Uterus (tissue), 2 donors: ENCODE results near the gene CCDC70.

ENCODE experiments used
- POLR2A ChIP-seq, 2 donors: fragments of 450-650 bp; IDR thresholded peaks; one replicate each; pipeline ENCODE4 v1.6.1; 2016; ENCODE audit warnings: antibody characterized with exemption in 2 of 2, mild to moderate bottlenecking in 1 of 2, moderate library complexity in 1 of 2
- TF ChIP-seq, protein P1 (sequence below), 4 experiments: fragments of 200-600 bp in 2 of 4; fragments of 450-650 bp in 2 of 4; sonication (generic) in 2 of 4; IDR thresholded peaks; one replicate each; pipeline ENCODE4 v1.5.1; 2016 to 2019; ENCODE audit warnings: antibody characterized with exemption in 4 of 4, mild to moderate bottlenecking in 2 of 4, moderate library complexity in 1 of 4

DNA sequence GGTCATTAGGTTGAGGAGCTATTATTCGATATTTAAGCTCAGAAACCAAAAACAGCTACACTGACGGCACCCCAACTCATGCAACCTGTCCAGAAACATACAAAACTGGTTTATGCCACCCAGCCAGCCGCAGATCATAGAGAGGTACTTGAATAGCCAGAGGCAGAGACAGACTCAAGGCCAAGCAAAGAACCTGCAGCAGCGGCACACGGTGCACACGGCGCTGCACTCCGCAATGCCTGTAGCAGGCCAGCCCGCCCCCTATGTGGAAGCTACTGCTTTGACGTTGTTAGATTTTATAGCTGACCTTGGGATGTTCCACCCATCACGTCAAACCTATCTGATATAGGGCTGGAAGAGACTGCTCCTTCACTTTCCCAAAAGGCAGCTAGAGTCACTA is 45.9 kb upstream of the CCDC70 start:
- TF ChIP-seq, protein P1, sequence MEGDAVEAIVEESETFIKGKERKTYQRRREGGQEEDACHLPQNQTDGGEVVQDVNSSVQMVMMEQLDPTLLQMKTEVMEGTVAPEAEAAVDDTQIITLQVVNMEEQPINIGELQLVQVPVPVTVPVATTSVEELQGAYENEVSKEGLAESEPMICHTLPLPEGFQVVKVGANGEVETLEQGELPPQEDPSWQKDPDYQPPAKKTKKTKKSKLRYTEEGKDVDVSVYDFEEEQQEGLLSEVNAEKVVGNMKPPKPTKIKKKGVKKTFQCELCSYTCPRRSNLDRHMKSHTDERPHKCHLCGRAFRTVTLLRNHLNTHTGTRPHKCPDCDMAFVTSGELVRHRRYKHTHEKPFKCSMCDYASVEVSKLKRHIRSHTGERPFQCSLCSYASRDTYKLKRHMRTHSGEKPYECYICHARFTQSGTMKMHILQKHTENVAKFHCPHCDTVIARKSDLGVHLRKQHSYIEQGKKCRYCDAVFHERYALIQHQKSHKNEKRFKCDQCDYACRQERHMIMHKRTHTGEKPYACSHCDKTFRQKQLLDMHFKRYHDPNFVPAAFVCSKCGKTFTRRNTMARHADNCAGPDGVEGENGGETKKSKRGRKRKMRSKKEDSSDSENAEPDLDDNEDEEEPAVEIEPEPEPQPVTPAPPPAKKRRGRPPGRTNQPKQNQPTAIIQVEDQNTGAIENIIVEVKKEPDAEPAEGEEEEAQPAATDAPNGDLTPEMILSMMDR (IDR thresholded peaks at IDR 0.05), result no peak
- TF ChIP-seq POLR2A (IDR thresholded peaks at IDR 0.05), result no peak
